H9 (cell line): ENCODE data around the gene OBI1. TPM values are rescaled to one million over a fixed set of nuclear protein-coding genes. Genes with fewer than 3 reads are reported as not detected.

ENCODE experiments used
- DNase-seq: peaks from one replicate; pipeline ENCODE4 v3.0.0-alpha.2; 2017
- H2AFZ ChIP-seq: one replicate; pipeline ENCODE4 v1.6.1; 2013; ENCODE audit warnings: mild to moderate bottlenecking, low read length, control low read depth, moderate library complexity
- H2AK5ac ChIP-seq: 2 replicates; pipeline ENCODE4 v1.6.1; 2013; ENCODE audit warnings: low read length, control low read depth, mixed read lengths; ENCODE audit not compliant: insufficient read length
- H2BK120ac ChIP-seq: one replicate; pipeline ENCODE4 v1.6.1; 2013; ENCODE audit warnings: low read depth, mild to moderate bottlenecking, low read length, control low read depth, inconsistent platforms; ENCODE audit not compliant: poor library complexity, severe bottlenecking
- H2BK12ac ChIP-seq: 2 replicates; pipeline ENCODE4 v1.6.1; 2013; ENCODE audit warnings: low read length, control low read depth, mixed read lengths, low read depth; ENCODE audit not compliant: insufficient read length
- H2BK15ac ChIP-seq: 2 replicates; pipeline ENCODE4 v1.6.1; 2013; ENCODE audit warnings: low read depth, low read length, control low read depth
- H2BK20ac ChIP-seq: one replicate; pipeline ENCODE4 v1.6.1; 2013; ENCODE audit warnings: low read depth, mild to moderate bottlenecking, low read length, control low read depth, inconsistent platforms; ENCODE audit not compliant: poor library complexity, severe bottlenecking
- H2BK5ac ChIP-seq: 2 replicates; pipeline ENCODE4 v1.6.1; 2013; ENCODE audit warnings: low read length, control low read depth, mixed read lengths; ENCODE audit not compliant: insufficient read length
- H3K14ac ChIP-seq: 2 replicates; pipeline ENCODE4 v1.6.1; 2013; ENCODE audit warnings: low read length, control low read depth; ENCODE audit not compliant: insufficient read depth
- H3K18ac ChIP-seq: 2 replicates; pipeline ENCODE4 v1.6.1; 2013; ENCODE audit warnings: low read depth, mild to moderate bottlenecking, mixed read lengths, low read length, control low read depth; ENCODE audit not compliant: insufficient read length
- H3K23ac ChIP-seq: 2 replicates; pipeline ENCODE4 v1.6.1; 2013; ENCODE audit warnings: low read length, control low read depth, mixed read lengths, low read depth; ENCODE audit not compliant: insufficient read length
- H3K23me2 ChIP-seq: 2 replicates; pipeline ENCODE4 v1.6.1; 2013; ENCODE audit warnings: low read depth, mild to moderate bottlenecking, mixed read lengths, low read length, control low read depth; ENCODE audit not compliant: insufficient read length, poor library complexity, severe bottlenecking
- H3K27ac ChIP-seq: 2 replicates; pipeline ENCODE4 v1.5.1; 2013; ENCODE audit warnings: low read length, control low read depth, mixed read lengths, low read depth; ENCODE audit not compliant: insufficient read length
- H3K27me3 ChIP-seq: 2 replicates; pipeline ENCODE4 v1.6.1; 2013; ENCODE audit warnings: low read length, control low read depth, inconsistent platforms; ENCODE audit not compliant: insufficient read depth
- H3K4ac ChIP-seq: 2 replicates; pipeline ENCODE4 v1.6.1; 2013; ENCODE audit warnings: low read depth, mild to moderate bottlenecking, control low read depth, inconsistent platforms, low read length, moderate library complexity
- H3K4me1 ChIP-seq: 2 replicates; pipeline ENCODE4 v1.6.1; 2013; ENCODE audit warnings: low read length, control low read depth, inconsistent platforms; ENCODE audit not compliant: insufficient read depth
- H3K4me2 ChIP-seq: 2 replicates; pipeline ENCODE4 v1.6.1; 2013; ENCODE audit warnings: low read length, control low read depth, mixed read lengths; ENCODE audit not compliant: insufficient read length, insufficient read depth
- H3K56ac ChIP-seq: 2 replicates; pipeline ENCODE4 v1.6.1; 2013; ENCODE audit warnings: low read depth, mild to moderate bottlenecking, mixed read lengths, low read length, control low read depth; ENCODE audit not compliant: insufficient read length
- H3K79me1 ChIP-seq: 2 replicates; pipeline ENCODE4 v1.6.1; 2013; ENCODE audit warnings: low read depth, mild to moderate bottlenecking, moderate library complexity, low read length, control low read depth, inconsistent platforms; ENCODE audit not compliant: insufficient read depth, poor library complexity, severe bottlenecking
- H3K79me2 ChIP-seq: 2 replicates; pipeline ENCODE4 v1.6.1; 2013; ENCODE audit warnings: low read length, control low read depth, inconsistent platforms; ENCODE audit not compliant: insufficient read depth
- H3K9ac ChIP-seq: 2 replicates; pipeline ENCODE4 v1.6.1; 2013; ENCODE audit warnings: low read length, control low read depth, mixed read lengths; ENCODE audit not compliant: insufficient read length; ENCODE audit errors: extremely low read depth
- H3K9me3 ChIP-seq: one replicate; pipeline ENCODE4 v1.6.1; 2013; ENCODE audit warnings: low read depth, low read length, inconsistent platforms; ENCODE audit not compliant: control insufficient read depth
- H3T11ph ChIP-seq: one replicate; pipeline ENCODE4 v1.6.1; 2013; ENCODE audit warnings: mild to moderate bottlenecking, low read length, control low read depth, inconsistent platforms
- H4K20me1 ChIP-seq: one replicate; pipeline ENCODE4 v1.6.1; 2013; ENCODE audit not compliant: control insufficient read depth, insufficient read length, insufficient read depth
- H4K5ac ChIP-seq: 2 replicates; pipeline ENCODE4 v1.6.1; 2013; ENCODE audit warnings: low read depth, mild to moderate bottlenecking, mixed read lengths, low read length, control low read depth; ENCODE audit not compliant: insufficient read length
- H4K8ac ChIP-seq: replicated peaks from 2 replicates; pipeline ENCODE4 v1.6.1; 2013; ENCODE audit warnings: low read length, control low read depth, mixed read lengths, low read depth; ENCODE audit not compliant: insufficient read length
- H4K91ac ChIP-seq: 2 replicates; pipeline ENCODE4 v1.6.1; 2013; ENCODE audit warnings: low read depth, mild to moderate bottlenecking, moderate library complexity, mixed read lengths, low read length, control low read depth; ENCODE audit not compliant: insufficient read length
- H3K27ac Mint-ChIP-seq, 3 experiments: 2 replicates in 2 of 3; 3 replicates in 1 of 3; pipeline ENCODE4 v1.8.0; 2020 to 2021; ENCODE audit warnings: mixed read lengths in 3 of 3, mild to moderate bottlenecking in 1 of 3, moderate library complexity in 1 of 3
- H3K27me3 Mint-ChIP-seq: 2 replicates; pipeline ENCODE4 v1.8.0; 2021; ENCODE audit warnings: low read depth, mild to moderate bottlenecking, moderate library complexity, mixed read lengths
- H3K36me3 Mint-ChIP-seq, 3 experiments: 2 replicates in 2 of 3; 3 replicates in 1 of 3; pipeline ENCODE4 v1.8.0; 2020 to 2021; ENCODE audit warnings: low read depth in 3 of 3, mixed read lengths in 3 of 3; ENCODE audit not compliant: insufficient read depth in 1 of 3
- H3K4me1 Mint-ChIP-seq, 2 experiments: 2 replicates each; pipeline ENCODE4 v1.8.0; 2020; ENCODE audit warnings: mixed read lengths in 2 of 2
- H3K4me3 Mint-ChIP-seq, 2 experiments: 2 replicates in 1 of 2; 3 replicates in 1 of 2; pipeline ENCODE4 v1.8.0; 2020 to 2021; ENCODE audit warnings: mild to moderate bottlenecking in 2 of 2, mixed read lengths in 2 of 2, moderate library complexity in 1 of 2
- H3K9me3 Mint-ChIP-seq, 2 experiments: 2 replicates in 1 of 2; 3 replicates in 1 of 2; pipeline ENCODE4 v1.8.0; 2020; ENCODE audit warnings: mild to moderate bottlenecking in 2 of 2, mixed read lengths in 2 of 2, moderate library complexity in 1 of 2
- CTCF ChIP-seq: fragments of 200-600 bp; sonication (generic); conservative IDR thresholded peaks from 3 replicates; pipeline ENCODE4 v1.8.0; 2021; ENCODE audit warnings: antibody characterized with exemption, mild to moderate bottlenecking
- WGBS: extraction: QIAGEN DNeasy Blood & Tissue Kit; methylation state at CpG from one replicate; pipeline ENCODE4 v1.1.7; 2013; ENCODE audit warnings: missing lambda C conversion rate, low lambda C conversion rate, mixed read lengths; ENCODE audit not compliant: insufficient read length; ENCODE audit errors: extremely low coverage; 5-methylcytosine and 5-hydroxymethylcytosine counted together
- total RNA-seq: library from RNA; stranded (reverse); gene quantifications from 2 replicates; pipeline ENCODE4 v1.2.1, GENCODE V29; 2021

OBI1 gene
- total RNA-seq, 1 experiment from 2014 or later: 24.4 TPM

DNA sequence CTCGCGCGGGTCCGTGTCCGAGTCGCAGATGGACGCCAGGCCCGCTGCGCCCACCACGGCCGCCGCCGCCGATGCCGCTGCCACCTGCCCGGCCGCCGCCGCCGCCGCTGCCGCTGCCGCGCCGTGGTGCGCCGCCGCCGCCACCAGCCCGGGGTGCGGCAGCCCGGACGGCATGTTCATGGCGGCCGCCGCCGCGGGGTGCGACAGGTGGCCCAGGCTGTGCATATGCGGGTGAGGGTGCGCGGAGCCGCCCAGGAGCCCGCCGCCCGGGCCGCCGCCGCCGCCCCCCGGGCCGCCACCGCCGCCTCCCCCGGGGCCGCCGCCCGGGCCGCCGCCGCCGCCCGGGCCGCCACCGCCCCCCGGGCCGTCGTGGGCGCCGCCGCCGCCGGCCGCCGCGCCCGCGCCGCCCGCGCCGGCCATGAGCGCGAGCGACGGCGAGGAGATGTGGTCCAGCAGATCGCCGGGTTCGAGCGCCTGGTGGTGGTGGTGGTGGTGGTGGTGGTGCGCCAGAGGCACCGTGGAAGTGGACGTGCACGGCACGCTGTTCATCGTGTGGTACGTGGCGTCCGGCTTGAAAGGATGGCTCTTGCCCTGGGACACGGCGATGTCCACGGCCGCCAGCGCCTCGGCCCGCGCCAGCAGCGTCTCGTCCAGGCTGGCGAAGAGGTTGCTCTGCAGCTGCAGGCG lies 56.9 kb downstream of the OBI1 start:
- Histone ChIP-seq H3K4me1 (no peaks in the 10 kb centered on the region), H4K20me1 (no peaks in the 10 kb centered on the region), H2AFZ (no peak overlapping the region), H3K4me2 (peak overlapping the region; percentile 60), H3K23me2 (peaks cover 15% of the 10 kb centered on the region), H3K9me3 (no peaks in the 10 kb centered on the region), H2BK120ac (no peak overlapping the region), H4K8ac (no peak overlapping the region), H3K56ac (no peak overlapping the region), H2AK5ac (no peak overlapping the region), H3K9ac (no peak overlapping the region), H3K14ac (no peak overlapping the region), H3K79me2 (no peaks in the 10 kb centered on the region), H3K18ac (no peak overlapping the region), H4K5ac (no peak overlapping the region), H3K27ac (no peak overlapping the region), H2BK15ac (no peak overlapping the region), H3T11ph (no peak overlapping the region), H3K23ac (no peak overlapping the region), H3K4ac (no peak overlapping the region), H2BK12ac (no peak overlapping the region), H3K27me3 (peaks cover 87% of the 10 kb centered on the region), H2BK20ac (no peak overlapping the region), H3K79me1 (no peaks in the 10 kb centered on the region), H2BK5ac (no peak overlapping the region), H4K91ac (no peak overlapping the region)
- H3K4me1 Mint-ChIP-seq: peaks cover 17 to 52% of the 10 kb centered on the region in 2 experiments
- no peak for DNase-seq
- H3K27ac Mint-ChIP-seq: no peak overlapping the region
- WGBS: no CpG with 5 or more reads among the region's 112 CpGs
- peaks cover 96% of the 10 kb centered on the region for H3K27me3 Mint-ChIP-seq
- peaks cover 0 to 2% (median 2%) of the 10 kb centered on the region in 3 experiments; a peak in 3 of 7 replicates for H3K36me3 Mint-ChIP-seq
- TF ChIP-seq CTCF: no peak
- peak overlapping the region; percentile 57 to 89 for H3K4me3 Mint-ChIP-seq
- H3K9me3 Mint-ChIP-seq: peaks cover 8 to 29% of the 10 kb centered on the region in 2 experiments; a peak in 4 of 5 replicates
